Measurements from ENCODE around the gene GTF2F1. TPM values are rescaled to one million over a fixed set of nuclear protein-coding genes. Genes with fewer than 3 reads are reported as not detected.

GTF2F1 gene
- total RNA-seq: 10 to 100 TPM; 23.7 to 33.0 TPM

DNA sequence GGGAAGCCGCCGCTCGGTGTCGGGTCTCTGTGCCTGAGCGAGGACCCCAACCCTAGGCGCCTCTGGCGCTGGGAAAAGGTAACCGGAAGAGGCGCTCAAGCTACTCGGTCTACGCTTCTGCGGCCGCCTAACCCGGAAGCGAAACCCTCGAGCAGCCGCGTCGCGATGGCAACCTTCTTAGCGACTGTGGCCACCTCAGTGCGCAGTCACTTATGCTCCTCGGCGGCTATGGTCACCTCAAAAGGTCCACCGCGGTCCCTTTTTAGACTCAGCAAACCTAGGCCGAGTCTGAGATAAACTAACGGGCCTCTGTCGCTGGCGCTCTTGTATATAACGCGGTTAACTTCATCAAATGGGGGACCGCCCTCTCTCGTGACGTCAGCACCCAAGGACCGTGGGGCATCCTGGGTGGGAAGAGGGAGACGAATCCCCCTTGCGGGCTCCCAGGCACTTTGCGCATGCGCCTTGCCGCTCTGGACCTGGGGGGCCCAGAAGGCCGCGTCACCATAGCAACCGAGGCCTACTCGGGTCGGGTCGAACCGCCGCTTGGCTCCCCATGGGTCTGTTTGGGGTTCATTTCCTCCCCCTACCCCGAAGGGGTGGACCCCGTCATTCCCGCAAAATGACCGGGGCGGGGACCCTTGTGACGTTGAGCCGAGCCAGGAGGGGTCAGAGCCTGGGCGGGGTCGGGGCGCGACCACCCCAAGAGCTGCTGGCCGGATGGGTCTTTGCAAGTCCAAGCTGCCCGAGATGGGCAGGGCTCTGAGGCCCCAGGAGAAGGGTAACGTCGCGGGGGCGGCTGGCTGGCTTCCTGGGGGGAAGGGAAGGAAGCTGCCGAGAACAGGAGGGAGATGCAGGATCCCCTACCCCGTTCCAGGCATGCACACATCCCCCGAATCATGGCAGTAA is at the start of gene GTF2F1:
Gene GTF2F1 (minus strand): TSS at position 91 of the 909 bp plus-strand sequence. CDS start 169 bp downstream, outside the sequence.
- Histone ChIP-seq H3K9me3 (no peaks in the 10 kb centered on the region), H3K27ac (peak within 1 kb of the TSS; percentile 95 to 97), H3K4me3 (peak within 1 kb of the TSS; percentile 76 to 89), H3K36me3 (peaks cover 30% of the 10 kb centered on the region), H3K27me3 (no peaks in the 10 kb centered on the region), H3K4me1 (peaks cover 0 to 20% of the 10 kb centered on the region in 2 donors)
- peak; percentile 95 for DNase-seq (ENCODE audit: low spot score)
- TF ChIP-seq, protein P1, sequence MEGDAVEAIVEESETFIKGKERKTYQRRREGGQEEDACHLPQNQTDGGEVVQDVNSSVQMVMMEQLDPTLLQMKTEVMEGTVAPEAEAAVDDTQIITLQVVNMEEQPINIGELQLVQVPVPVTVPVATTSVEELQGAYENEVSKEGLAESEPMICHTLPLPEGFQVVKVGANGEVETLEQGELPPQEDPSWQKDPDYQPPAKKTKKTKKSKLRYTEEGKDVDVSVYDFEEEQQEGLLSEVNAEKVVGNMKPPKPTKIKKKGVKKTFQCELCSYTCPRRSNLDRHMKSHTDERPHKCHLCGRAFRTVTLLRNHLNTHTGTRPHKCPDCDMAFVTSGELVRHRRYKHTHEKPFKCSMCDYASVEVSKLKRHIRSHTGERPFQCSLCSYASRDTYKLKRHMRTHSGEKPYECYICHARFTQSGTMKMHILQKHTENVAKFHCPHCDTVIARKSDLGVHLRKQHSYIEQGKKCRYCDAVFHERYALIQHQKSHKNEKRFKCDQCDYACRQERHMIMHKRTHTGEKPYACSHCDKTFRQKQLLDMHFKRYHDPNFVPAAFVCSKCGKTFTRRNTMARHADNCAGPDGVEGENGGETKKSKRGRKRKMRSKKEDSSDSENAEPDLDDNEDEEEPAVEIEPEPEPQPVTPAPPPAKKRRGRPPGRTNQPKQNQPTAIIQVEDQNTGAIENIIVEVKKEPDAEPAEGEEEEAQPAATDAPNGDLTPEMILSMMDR (IDR thresholded peaks at IDR 0.05): peak in 1 of 2 donors; percentile 30

- no peaks in the 10 kb centered on the region for H3K4me1 ChIP-seq
- TF ChIP-seq, protein P1 (IDR thresholded peaks at IDR 0.05): no peak
- no peak overlapping the region for H3K4me3 ChIP-seq
- no peak overlapping the region for H3K27ac ChIP-seq
- peaks cover 0 to 6% of the 10 kb centered on the region in 2 donors for H3K9me3 ChIP-seq
- no peaks in the 10 kb centered on the region for H3K27me3 ChIP-seq
- DNase-seq (ENCODE audit: low spot score): no peak
- peaks cover 10% of the 10 kb centered on the region for H3K36me3 ChIP-seq
Measured at GRCh38 chr19:6442087-6442688, 49.2 kb upstream of the GTF2F1 start.

GRCh38 chr19:6440905-6441304 is 47.9 kb upstream of the GTF2F1 start:
- Histone ChIP-seq H3K9me3 (peaks cover 0 to 6% of the 10 kb centered on the region in 2 donors), H3K27me3 (no peaks in the 10 kb centered on the region), H3K27ac (no peak overlapping the region), H3K4me1 (no peaks in the 10 kb centered on the region), H3K4me3 (no peak overlapping the region), H3K36me3 (no peaks in the 10 kb centered on the region)
- TF ChIP-seq, protein P1 (IDR thresholded peaks at IDR 0.05): no peak
- DNase-seq (ENCODE audit: low spot score): no peak

- H3K27me3 ChIP-seq: no peaks in the 10 kb centered on the region
- TF ChIP-seq, protein P1 (IDR thresholded peaks at IDR 0.05): no peak
- H3K27ac ChIP-seq: no peak overlapping the region
- H3K4me1 ChIP-seq: no peaks in the 10 kb centered on the region
- DNase-seq (ENCODE audit: low spot score): no peak
- no peak overlapping the region for H3K4me3 ChIP-seq
- no peaks in the 10 kb centered on the region for H3K36me3 ChIP-seq
- H3K9me3 ChIP-seq: no peaks in the 10 kb centered on the region
Measured at GRCh38 chr19:6439743-6440142, 46.8 kb upstream of the GTF2F1 start.

GRCh38 chr19:6433663-6434062 is 40.7 kb upstream of the GTF2F1 start, which contains the start of gene SLC25A41:
Gene SLC25A41 (minus strand): TSS chr19:6433763. CDS start chr19:6433693, 70 bp downstream.
- no peak for DNase-seq (ENCODE audit: low spot score)
- TF ChIP-seq, protein P1 (IDR thresholded peaks at IDR 0.05): no peak

More at GRCh38 chr19:6433663-6434062, 40.7 kb upstream of the GTF2F1 start, which contains the start of gene SLC25A41:
- H3K4me1 ChIP-seq: no peaks in the 10 kb centered on the region
- no peaks in the 10 kb centered on the region for H3K9me3 ChIP-seq
- H3K36me3 ChIP-seq: no peaks in the 10 kb centered on the region
- H3K27me3 ChIP-seq: no peaks in the 10 kb centered on the region
- no peak within 1 kb of the TSS for H3K4me3 ChIP-seq
- H3K27ac ChIP-seq: no peak within 1 kb of the TSS
